SK-N-SH (cell line): ENCODE data around the gene NHLH1. TPM values are rescaled to one million over a fixed set of nuclear protein-coding genes. Genes with fewer than 3 reads are reported as not detected.

Source experiments
- CTCF ChIA-PET: fragments of 300-600, 350-600 bp; formaldehyde crosslinking; extraction: SDS; loops from one replicate; lab custom pipeline; 2021; lab: Yijun Ruan, JAX
- POLR2A ChIA-PET: fragments of 350-600 bp; sonication (Branson Sonifier 250); formaldehyde crosslinking; extraction: SDS; loops from one replicate; lab custom pipeline; 2020; ENCODE audit warnings: antibody characterized with exemption, inconsistent platforms; lab: Yijun Ruan, JAX
- DNase-seq: peaks from one replicate; pipeline ENCODE4 v3.0.0; 2012
- H2AFZ ChIP-seq: fragments of 200-600 bp; sonication (generic); 2 replicates; pipeline ENCODE4 v1.8.1; 2016; ENCODE audit warnings: antibody characterized with exemption, mild to moderate bottlenecking, low read depth
- H3F3A ChIP-seq: fragments of 200-600 bp; sonication (generic); replicated peaks from 2 replicates; pipeline ENCODE3; 2016; ENCODE audit warnings: antibody characterized with exemption, mild to moderate bottlenecking; ENCODE audit not compliant: insufficient read depth
- H3K27ac ChIP-seq, 2 experiments: fragments of 200-500 bp in 1 of 2; fragments of 200-600 bp in 1 of 2; sonication (Bioruptor generic) in 1 of 2; sonication (generic), shearing (Covaris generic) in 1 of 2; 2 replicates each; pipeline versions ENCODE4 v1.5.1 to v1.6.1; 2014 to 2016; ENCODE audit warnings: low read depth in 2 of 2, inconsistent platforms in 1 of 2, low read length in 1 of 2, mild to moderate bottlenecking in 1 of 2, mixed read lengths in 1 of 2
- H3K27me3 ChIP-seq: fragments of 200-600 bp; sonication (generic), shearing (Covaris generic); 2 replicates; pipeline ENCODE4 v1.6.1; 2016; ENCODE audit warnings: mixed run types; ENCODE audit not compliant: insufficient read depth
- H3K36me3 ChIP-seq, 2 experiments: fragments of 200-500 bp in 1 of 2; fragments of 200-600 bp in 1 of 2; sonication (Bioruptor generic) in 1 of 2; sonication (generic) in 1 of 2; replicated peaks in 1 of 2; 2 replicates each; pipeline versions ENCODE3 to v1.5.1; 2014 to 2016; ENCODE audit warnings: low read length in 1 of 2, mild to moderate bottlenecking in 1 of 2; ENCODE audit not compliant: insufficient read depth in 2 of 2, control insufficient read depth in 1 of 2
- H3K4me1 ChIP-seq, 2 experiments: fragments of 200-500 bp in 1 of 2; fragments of 200-600 bp in 1 of 2; sonication (Bioruptor generic) in 1 of 2; sonication (generic), shearing (Covaris generic) in 1 of 2; 2 replicates each; pipeline versions ENCODE4 v1.5.1 to v1.6.1; 2014 to 2016; ENCODE audit warnings: low read depth in 1 of 2, low read length in 1 of 2, mixed run types in 1 of 2; ENCODE audit not compliant: insufficient read depth in 2 of 2, control insufficient read depth in 1 of 2
- H3K4me2 ChIP-seq: fragments of 200-600 bp; sonication (generic), shearing (Covaris generic); 2 replicates; pipeline ENCODE4 v1.6.1; 2017; ENCODE audit warnings: mixed run types
- H3K4me3 ChIP-seq, 2 experiments: fragments of 200-500 bp in 1 of 2; fragments of 200-600 bp in 1 of 2; sonication (Bioruptor generic) in 1 of 2; sonication (generic), shearing (Covaris generic) in 1 of 2; 2 replicates each; pipeline versions ENCODE4 v1.5.1 to v1.8.1; 2014 to 2016; ENCODE audit warnings: low read depth in 2 of 2, inconsistent platforms in 1 of 2, low read length in 1 of 2, mild to moderate bottlenecking in 1 of 2, mixed read lengths in 1 of 2, moderate library complexity in 1 of 2
- H3K79me2 ChIP-seq: fragments of 200-600 bp; sonication (generic); 2 replicates; pipeline ENCODE4 v1.8.1; 2017; ENCODE audit warnings: mild to moderate bottlenecking; ENCODE audit not compliant: insufficient read depth
- H3K9ac ChIP-seq: fragments of 200-600 bp; sonication (generic); 2 replicates; pipeline ENCODE4 v1.6.1; 2017; ENCODE audit warnings: mixed run types
- H3K9me2 ChIP-seq: fragments of 200-600 bp; sonication (generic); 2 replicates; pipeline ENCODE4 v1.6.1; 2017; ENCODE audit warnings: mixed run types
- H3K9me3 ChIP-seq: fragments of 200-600 bp; sonication (generic); 2 replicates; pipeline ENCODE4 v1.6.1; 2017; ENCODE audit warnings: mixed run types, mild to moderate bottlenecking, moderate library complexity
- H4K20me1 ChIP-seq: fragments of 200-600 bp; sonication (generic); 2 replicates; pipeline ENCODE4 v1.6.1; 2017; ENCODE audit warnings: mild to moderate bottlenecking, mixed run types; ENCODE audit not compliant: insufficient read depth
- FOXM1 ChIP-seq: IDR thresholded peaks from 2 replicates; pipeline ENCODE4 v1.4.0; 2012; ENCODE audit warnings: low read depth, mild to moderate bottlenecking
- GABPA ChIP-seq: IDR thresholded peaks from 2 replicates; pipeline ENCODE4 v1.4.0; 2012; ENCODE audit warnings: low read depth, mild to moderate bottlenecking
- GATA2 ChIP-seq: sonication (generic); formaldehyde crosslinking; IDR thresholded peaks from 2 replicates; pipeline ENCODE4 v1.5.0; 2020; ENCODE audit warnings: mild to moderate bottlenecking, missing genetic modification reagents
- JUND ChIP-seq: IDR thresholded peaks from 2 replicates; pipeline ENCODE4 v1.4.0; 2012
- MXI1 ChIP-seq: IDR thresholded peaks from 2 replicates; pipeline ENCODE4 v1.6.1; 2012; ENCODE audit warnings: mild to moderate bottlenecking, low read depth, low read length, improper control_type of control experiment
- NFIC ChIP-seq: IDR thresholded peaks from 2 replicates; pipeline ENCODE4 v1.4.0; 2012; ENCODE audit warnings: borderline replicate concordance
- NRF1 ChIP-seq: IDR thresholded peaks from 2 replicates; pipeline ENCODE4 v1.6.1; 2012; ENCODE audit warnings: low read depth, mild to moderate bottlenecking, low read length
- POLR2AphosphoS5 ChIP-seq: IDR thresholded peaks from 2 replicates; pipeline ENCODE4 v1.6.1; 2012; ENCODE audit warnings: low read depth, low read length
- RCOR1 ChIP-seq: fragments of 150-350 bp; IDR thresholded peaks from 2 replicates; pipeline ENCODE4 v1.6.1; 2017; ENCODE audit warnings: antibody characterized with exemption, low read length
- RFX5 ChIP-seq: IDR thresholded peaks from 2 replicates; pipeline ENCODE4 v1.6.1; 2012; ENCODE audit warnings: mild to moderate bottlenecking, improper control_type of control experiment, low read length
- RXRA ChIP-seq: IDR thresholded peaks from 2 replicates; pipeline ENCODE4 v1.4.0; 2012; ENCODE audit warnings: low read depth, mild to moderate bottlenecking, borderline replicate concordance
- TAF1 ChIP-seq: IDR thresholded peaks from 2 replicates; pipeline ENCODE4 v1.6.1; 2012; ENCODE audit warnings: low read depth, mild to moderate bottlenecking, low read length, moderate library complexity, borderline replicate concordance
- YY1 ChIP-seq: IDR thresholded peaks from 2 replicates; pipeline ENCODE4 v1.4.0; 2012; ENCODE audit warnings: low read depth, mild to moderate bottlenecking
- WGBS: methylation state at CpG from one replicate; pipeline ENCODE4 v1.1.6; 2017; ENCODE audit warnings: low lambda C conversion rate; 5-methylcytosine and 5-hydroxymethylcytosine counted together
- polyA plus RNA-seq, 3 experiments: library from polyadenylated mRNA; depleted of rRNA; stranded (reverse); fragments of >200 nt; gene quantifications; 2 replicates each; pipeline ENCODE4 v1.2.3, GENCODE V29; 2012
- TF ChIP-seq, protein P1 (sequence below): IDR thresholded peaks from 2 replicates; pipeline ENCODE4 v1.4.0; 2012; ENCODE audit warnings: low read depth, borderline replicate concordance
- TF ChIP-seq, protein P2 (sequence below): fragments of 200-600 bp; sonication (generic); IDR thresholded peaks from 2 replicates; pipeline ENCODE4 v1.6.1; 2017; ENCODE audit warnings: antibody characterized with exemption, mild to moderate bottlenecking, moderate library complexity
- TF ChIP-seq, protein P3 (sequence below): fragments of 150-350 bp; IDR thresholded peaks from 2 replicates; pipeline ENCODE4 v1.6.1; 2016; ENCODE audit warnings: mild to moderate bottlenecking, low read depth, low read length
- TF ChIP-seq, protein P4 (sequence below): IDR thresholded peaks from 2 replicates; pipeline ENCODE4; 2012

The NHLH1 gene
- polyA plus RNA-seq, 1 of the 3 experiments (the other 2 are of a cell fraction) = 0.18 TPM

DNA sequence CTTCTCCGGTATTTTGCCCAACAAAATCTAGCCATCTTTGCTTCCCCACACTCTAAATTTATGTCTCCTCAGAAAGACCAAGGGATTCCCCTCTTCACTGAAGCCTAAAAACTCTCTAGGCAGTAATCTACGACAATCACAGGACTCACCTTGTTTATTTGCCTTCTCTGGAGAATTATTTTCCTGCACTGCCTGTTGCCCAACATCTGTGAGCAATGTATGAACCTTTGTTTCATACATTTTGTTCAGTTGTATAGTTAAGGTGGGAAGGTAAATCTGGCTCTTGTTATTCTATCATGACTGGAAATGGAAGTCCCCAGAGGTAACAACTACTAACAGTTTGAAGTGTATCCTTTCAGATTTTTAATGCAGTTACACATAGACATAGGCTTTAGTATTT is 26.0 kb upstream of the NHLH1 start:
- H3K27ac ChIP-seq = no peak overlapping the region
- H2AFZ ChIP-seq = no peak overlapping the region
- H4K20me1 ChIP-seq = peaks cover 52% of the 10 kb centered on the region
- CTCF ChIA-PET = interaction anchor here (1.4 kb wide), 1 partner anchor 75 kb away, joined by 3 read pairs; no protein-coding TSS in a partner anchor
- POLR2A ChIA-PET = no interaction called here
- peak overlapping the region; percentile 83 for H3K4me2 ChIP-seq
- H3K4me1 ChIP-seq = peaks cover 5 to 15% of the 10 kb centered on the region in 2 experiments; a peak in 2 of 4 replicates
- H3K79me2 ChIP-seq = peaks cover 97% of the 10 kb centered on the region
- no peaks in the 10 kb centered on the region for H3K27me3 ChIP-seq
- peaks cover 7% of the 10 kb centered on the region for H3F3A ChIP-seq
- peak overlapping the region in 1 of 2 experiments; percentile 94; a peak in 1 of 4 replicates for H3K4me3 ChIP-seq
- DNase-seq = no peak
- 89% methylated on average over 2 of the region's 2 CpGs for WGBS
- peak overlapping the region; percentile 98; the same call in 1 of the 2 replicates for H3K9ac ChIP-seq
- H3K36me3 ChIP-seq = peaks cover 50 to 52% of the 10 kb centered on the region in 2 experiments
- no peak for TF ChIP-seq RFX5
- TF ChIP-seq RXRA = no peak
- TF ChIP-seq, protein P1, sequence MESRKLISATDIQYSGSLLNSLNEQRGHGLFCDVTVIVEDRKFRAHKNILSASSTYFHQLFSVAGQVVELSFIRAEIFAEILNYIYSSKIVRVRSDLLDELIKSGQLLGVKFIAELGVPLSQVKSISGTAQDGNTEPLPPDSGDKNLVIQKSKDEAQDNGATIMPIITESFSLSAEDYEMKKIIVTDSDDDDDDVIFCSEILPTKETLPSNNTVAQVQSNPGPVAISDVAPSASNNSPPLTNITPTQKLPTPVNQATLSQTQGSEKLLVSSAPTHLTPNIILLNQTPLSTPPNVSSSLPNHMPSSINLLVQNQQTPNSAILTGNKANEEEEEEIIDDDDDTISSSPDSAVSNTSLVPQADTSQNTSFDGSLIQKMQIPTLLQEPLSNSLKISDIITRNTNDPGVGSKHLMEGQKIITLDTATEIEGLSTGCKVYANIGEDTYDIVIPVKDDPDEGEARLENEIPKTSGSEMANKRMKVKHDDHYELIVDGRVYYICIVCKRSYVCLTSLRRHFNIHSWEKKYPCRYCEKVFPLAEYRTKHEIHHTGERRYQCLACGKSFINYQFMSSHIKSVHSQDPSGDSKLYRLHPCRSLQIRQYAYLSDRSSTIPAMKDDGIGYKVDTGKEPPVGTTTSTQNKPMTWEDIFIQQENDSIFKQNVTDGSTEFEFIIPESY = no peak
- no peak for TF ChIP-seq JUND
- TF ChIP-seq, protein P2, sequence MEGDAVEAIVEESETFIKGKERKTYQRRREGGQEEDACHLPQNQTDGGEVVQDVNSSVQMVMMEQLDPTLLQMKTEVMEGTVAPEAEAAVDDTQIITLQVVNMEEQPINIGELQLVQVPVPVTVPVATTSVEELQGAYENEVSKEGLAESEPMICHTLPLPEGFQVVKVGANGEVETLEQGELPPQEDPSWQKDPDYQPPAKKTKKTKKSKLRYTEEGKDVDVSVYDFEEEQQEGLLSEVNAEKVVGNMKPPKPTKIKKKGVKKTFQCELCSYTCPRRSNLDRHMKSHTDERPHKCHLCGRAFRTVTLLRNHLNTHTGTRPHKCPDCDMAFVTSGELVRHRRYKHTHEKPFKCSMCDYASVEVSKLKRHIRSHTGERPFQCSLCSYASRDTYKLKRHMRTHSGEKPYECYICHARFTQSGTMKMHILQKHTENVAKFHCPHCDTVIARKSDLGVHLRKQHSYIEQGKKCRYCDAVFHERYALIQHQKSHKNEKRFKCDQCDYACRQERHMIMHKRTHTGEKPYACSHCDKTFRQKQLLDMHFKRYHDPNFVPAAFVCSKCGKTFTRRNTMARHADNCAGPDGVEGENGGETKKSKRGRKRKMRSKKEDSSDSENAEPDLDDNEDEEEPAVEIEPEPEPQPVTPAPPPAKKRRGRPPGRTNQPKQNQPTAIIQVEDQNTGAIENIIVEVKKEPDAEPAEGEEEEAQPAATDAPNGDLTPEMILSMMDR = no peak
- no peak for TF ChIP-seq NRF1
- no peak for TF ChIP-seq MXI1
- no peak for TF ChIP-seq GATA2
- TF ChIP-seq, protein P3, sequence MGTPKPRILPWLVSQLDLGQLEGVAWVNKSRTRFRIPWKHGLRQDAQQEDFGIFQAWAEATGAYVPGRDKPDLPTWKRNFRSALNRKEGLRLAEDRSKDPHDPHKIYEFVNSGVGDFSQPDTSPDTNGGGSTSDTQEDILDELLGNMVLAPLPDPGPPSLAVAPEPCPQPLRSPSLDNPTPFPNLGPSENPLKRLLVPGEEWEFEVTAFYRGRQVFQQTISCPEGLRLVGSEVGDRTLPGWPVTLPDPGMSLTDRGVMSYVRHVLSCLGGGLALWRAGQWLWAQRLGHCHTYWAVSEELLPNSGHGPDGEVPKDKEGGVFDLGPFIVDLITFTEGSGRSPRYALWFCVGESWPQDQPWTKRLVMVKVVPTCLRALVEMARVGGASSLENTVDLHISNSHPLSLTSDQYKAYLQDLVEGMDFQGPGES = no peak
- TF ChIP-seq FOXM1 = no peak
- no peak for TF ChIP-seq GABPA
- TF ChIP-seq, all 33 proteins: peak for 0
- Histone ChIP-seq H3K9me3 (no peaks in the 10 kb centered on the region), H3K9me2 (no peaks in the 10 kb centered on the region)

DNA sequence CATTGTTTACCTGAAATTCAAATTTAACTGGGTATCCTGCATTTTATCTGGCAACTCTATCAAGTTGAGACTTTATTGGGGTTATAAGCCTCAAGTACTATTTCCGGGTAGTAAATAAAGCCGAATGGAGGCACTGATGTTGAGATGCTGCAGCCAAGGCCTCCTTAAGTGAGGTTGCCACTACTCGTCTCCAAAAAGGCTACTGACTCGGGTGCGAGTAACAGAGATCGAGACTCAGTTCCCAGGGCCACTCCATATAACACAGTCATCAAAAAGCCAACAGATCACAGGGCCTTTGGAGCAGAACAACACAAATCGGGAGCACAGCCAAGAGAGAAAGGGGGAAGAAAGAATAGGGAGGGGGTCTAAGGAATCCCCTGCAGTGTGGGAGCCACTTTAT is 24.3 kb upstream of the NHLH1 start:
- H2AFZ ChIP-seq = peak overlapping the region; percentile 63
- H3K9me2 ChIP-seq = no peaks in the 10 kb centered on the region
- peaks cover 5 to 15% of the 10 kb centered on the region in 2 experiments; a peak in 2 of 4 replicates for H3K4me1 ChIP-seq
- H3K27ac ChIP-seq = peak overlapping the region; percentile 87 to 89
- H3K9me3 ChIP-seq = no peaks in the 10 kb centered on the region
- POLR2A ChIA-PET = interaction anchor here (0.9 to 1.4 kb wide), 2 partner anchors 12 to 24 kb away, joined by 3 to 5 read pairs; partner anchors contain the start of gene NHLH1
- peaks cover 41% of the 10 kb centered on the region for H4K20me1 ChIP-seq
- TF ChIP-seq JUND (no peak), YY1 (no peak), GABPA (no peak), POLR2AphosphoS5 (no peak), NRF1 (no peak), TAF1 (no peak), RCOR1 (no peak), GATA2 (no peak), NFIC (no peak)
- TF ChIP-seq, protein P3 = no peak
- TF ChIP-seq, protein P4, sequence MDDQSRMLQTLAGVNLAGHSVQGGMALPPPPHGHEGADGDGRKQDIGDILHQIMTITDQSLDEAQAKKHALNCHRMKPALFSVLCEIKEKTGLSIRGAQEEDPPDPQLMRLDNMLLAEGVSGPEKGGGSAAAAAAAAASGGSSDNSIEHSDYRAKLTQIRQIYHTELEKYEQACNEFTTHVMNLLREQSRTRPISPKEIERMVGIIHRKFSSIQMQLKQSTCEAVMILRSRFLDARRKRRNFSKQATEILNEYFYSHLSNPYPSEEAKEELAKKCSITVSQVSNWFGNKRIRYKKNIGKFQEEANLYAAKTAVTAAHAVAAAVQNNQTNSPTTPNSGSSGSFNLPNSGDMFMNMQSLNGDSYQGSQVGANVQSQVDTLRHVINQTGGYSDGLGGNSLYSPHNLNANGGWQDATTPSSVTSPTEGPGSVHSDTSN = no peak
- TF ChIP-seq, all 33 proteins: peak for 0
- Histone ChIP-seq H3K36me3 (peaks cover 46 to 49% of the 10 kb centered on the region in 2 experiments), H3K4me3 (peak overlapping the region; percentile 94 to 98), H3K4me2 (peak overlapping the region; percentile 83), H3F3A (no peaks in the 10 kb centered on the region), H3K79me2 (peaks cover 88% of the 10 kb centered on the region), H3K9ac (peak overlapping the region; percentile 98), H3K27me3 (no peaks in the 10 kb centered on the region)
- WGBS = 1% methylated on average over 7 of the region's 7 CpGs
- no peak for DNase-seq
- CTCF ChIA-PET = interaction anchor here (0.6 to 1.4 kb wide), 3 partner anchors 34 to 74 kb away, joined by 3 to 4 read pairs (median 3); no protein-coding TSS in a partner anchor
